ENCODE data around the gene CDC16. TPM values are rescaled to one million over a fixed set of nuclear protein-coding genes. Genes with fewer than 3 reads are reported as not detected.

The CDC16 gene
- total and polyA plus RNA-seq, 9 of the 15 experiments (the other 6 are each of a cell fraction or from before 2014, with no cell fraction given): 23.2 to 102 (median 51.6) TPM

GRCh38 chr13:114222461-114222968 lies 12.2 kb upstream of the CDC16 start (continued):
- TF ChIP-seq ZBTB5 (IDR thresholded peaks at IDR 0.05): no peak
- peak; percentile 97 for TF ChIP-seq MAFG (tag; conservative IDR thresholded peaks at IDR 0.05)
- TF ChIP-seq SRSF7 (optimal IDR thresholded peaks at IDR 0.05; ENCODE audit: low read depth, low read length): no peak
- no peak for TF ChIP-seq TCFL5 (CRISPR knock-in tag; conservative IDR thresholded peaks at IDR 0.05)
- 0 out of 2 replicates have a peak, but pooled peaks have one; percentile 31 for TF ChIP-seq ETV5 (CRISPR knock-in tag; IDR thresholded peaks at IDR 0.05; ENCODE audit: low read depth)
- peak; percentile 60 for TF ChIP-seq CXXC5 (CRISPR knock-in tag; IDR thresholded peaks at IDR 0.05)
- TF ChIP-seq TAL1 (IDR thresholded peaks at IDR 0.05): peak; percentile 86
- no peak for TF ChIP-seq FOXA3 (CRISPR knock-in tag; conservative IDR thresholded peaks at IDR 0.05 in 1 of 2, IDR thresholded peaks at IDR 0.05 in 1 of 2)
- TF ChIP-seq U2AF2 (optimal IDR thresholded peaks at IDR 0.05; ENCODE audit: low read depth, low read length): no peak
- no peak for TF ChIP-seq ZNF586 (CRISPR knock-in tag; conservative IDR thresholded peaks at IDR 0.05)
- peak; percentile 59; the same call in 1 of the 2 replicates for TF ChIP-seq POLR2AphosphoS5 (IDR thresholded peaks at IDR 0.05; ENCODE audit: control insufficient read depth, insufficient read depth, low read depth, low read length)
- TF ChIP-seq MECOM (CRISPR knock-in tag; IDR thresholded peaks at IDR 0.05): peak; percentile 11; the same call in 1 of the 2 replicates
- no peak for TF ChIP-seq ZNF431 (CRISPR knock-in tag; IDR thresholded peaks at IDR 0.05)
- TF ChIP-seq DEAF1 (CRISPR knock-in tag; IDR thresholded peaks at IDR 0.05): no peak
- TF ChIP-seq RBM14 (IDR thresholded peaks at IDR 0.05; ENCODE audit: borderline replicate concordance, insufficient read depth, low read depth, low read length): no peak
- peak; percentile 86 for TF ChIP-seq SMARCE1 (IDR thresholded peaks at IDR 0.05)
- TF ChIP-seq JUN (IDR thresholded peaks at IDR 0.05; ENCODE audit: borderline replicate concordance, low read depth, low read length): 0 out of 2 replicates have a peak, but pooled peaks have one; percentile 28
- TF ChIP-seq JUN (CRISPR knock-in tag; IDR thresholded peaks at IDR 0.05; ENCODE audit: borderline replicate concordance): no peak
- TF ChIP-seq NEUROD1 (IDR thresholded peaks at IDR 0.05; ENCODE audit: borderline replicate concordance, low read depth, low read length, partially characterized antibody): peak; percentile 32
- TF ChIP-seq ZBTB9 (CRISPR knock-in tag; IDR thresholded peaks at IDR 0.05): peak; percentile 81; the same call in 1 of the 2 replicates
- TF ChIP-seq TCF3 (CRISPR knock-in tag; IDR thresholded peaks at IDR 0.05): peak; percentile 91
- TF ChIP-seq SMARCC2 (IDR thresholded peaks at IDR 0.05; ENCODE audit: low read depth): peak; percentile 75
- TF ChIP-seq BHLHE40 (IDR thresholded peaks at IDR 0.05; ENCODE audit: low read length): peak; percentile 37; the same call in 1 of the 2 replicates
- 0 out of 2 replicates have a peak, but pooled peaks have one; percentile 49 for TF ChIP-seq EP400 (IDR thresholded peaks at IDR 0.05)
- TF ChIP-seq DDX20 (tag; IDR thresholded peaks at IDR 0.05; ENCODE audit: low read depth): no peak
- peak; percentile 65 for TF ChIP-seq CREM (IDR thresholded peaks at IDR 0.05; ENCODE audit: low read depth)
